HG02763 (cell line): Measurements from ENCODE around the gene MEGF6.
"Not testable (repeated sequence)": the region's sequence is repeated elsewhere in the genome, so short reads cannot be mapped to it uniquely, and the experiment has no call there.

Experiments
- ATAC-seq: cut with Tn5 transposase; IDR thresholded peaks from one replicate; pipeline ENCODE4 v1.9.1; 2021; ENCODE audit warnings: mild to moderate bottlenecking, moderate library complexity; ENCODE audit not compliant: unreplicated experiment

Gene MEGF6

GRCh38 chr1:3594706-3595377 is 16.5 kb downstream of the MEGF6 start:
- no peak for ATAC-seq

DNA sequence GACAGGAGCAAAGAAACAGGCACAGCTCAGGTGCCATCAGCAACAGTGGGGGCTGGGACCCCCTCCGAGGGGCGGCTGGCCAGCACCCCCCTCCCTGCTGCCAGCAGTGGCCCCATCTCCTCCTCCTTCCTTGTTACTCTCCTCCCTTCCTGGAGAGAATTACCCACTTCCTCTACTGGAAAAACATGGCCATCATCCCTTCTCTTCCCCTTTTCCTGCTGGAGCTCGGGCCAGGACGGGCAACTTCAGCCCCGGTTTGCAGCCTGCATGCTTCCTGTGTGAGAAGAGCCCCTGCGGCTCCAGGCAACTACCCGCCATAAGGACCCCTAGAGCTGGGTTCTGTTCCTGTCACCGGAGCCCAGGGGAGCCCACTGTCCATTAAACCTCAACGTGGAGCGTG is 17.6 kb downstream of the MEGF6 start:
- ATAC-seq = no peak

- ATAC-seq = no peak
These were observed 18.0 kb downstream of the MEGF6 start for GRCh38 chr1:3593334-3593733.

- ATAC-seq = no peak
These were observed 20.1 kb downstream of the MEGF6 start for GRCh38 chr1:3590951-3591865.

GRCh38 chr1:3590139-3590763 is 21.1 kb downstream of the MEGF6 start:
- ATAC-seq = no peak

DNA sequence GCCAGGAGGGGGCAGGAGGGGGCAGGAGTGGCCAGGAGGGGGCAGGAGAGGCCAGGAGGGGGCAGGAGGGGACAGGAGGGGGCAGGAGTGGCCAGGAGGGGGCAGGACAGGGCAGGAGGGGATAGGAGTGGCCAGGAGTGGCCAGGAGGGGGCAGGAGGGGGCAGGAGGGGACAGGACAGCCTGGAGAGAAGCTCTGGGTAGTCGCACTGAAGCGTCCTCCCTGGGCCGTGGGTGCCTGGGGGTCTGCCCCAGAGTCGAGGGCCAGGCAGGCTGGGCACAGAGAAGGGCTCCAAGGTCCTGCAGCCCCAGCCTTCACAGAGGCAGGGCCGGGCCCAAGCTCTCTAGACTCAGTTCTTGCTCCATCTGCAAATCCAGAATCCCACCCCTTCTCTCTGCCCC is 22.9 kb downstream of the MEGF6 start:
- ATAC-seq = no peak

- ATAC-seq = no peak
These were observed 24.1 kb downstream of the MEGF6 start for GRCh38 chr1:3586986-3587759.

GRCh38 chr1:3585940-3586568 is 25.3 kb downstream of the MEGF6 start:
- no peak for ATAC-seq

- not testable (repeated sequence) for ATAC-seq
These were observed 25.9 kb downstream of the MEGF6 start for GRCh38 chr1:3585353-3585868.

GRCh38 chr1:3584915-3585314 is 26.4 kb downstream of the MEGF6 start:
- ATAC-seq = no peak

DNA sequence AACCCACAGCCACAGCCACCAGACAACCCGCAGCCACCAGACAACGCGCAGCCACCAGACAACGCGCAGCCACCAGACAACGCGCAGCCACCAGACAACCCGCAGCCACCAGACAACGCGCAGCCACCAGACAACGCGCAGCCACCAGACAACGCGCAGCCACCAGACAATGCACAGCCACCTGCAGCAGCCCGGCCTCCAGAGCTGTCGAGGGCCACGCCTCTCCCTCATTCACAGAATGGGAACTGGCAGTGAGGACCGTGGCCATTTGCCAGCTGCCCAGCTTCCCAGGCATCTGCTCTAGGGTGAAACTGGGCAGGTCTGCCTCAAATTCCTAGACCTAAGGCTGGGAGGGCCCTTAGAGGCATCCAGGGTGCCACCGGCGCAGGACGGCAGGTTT is 27.6 kb downstream of the MEGF6 start:
- not testable (repeated sequence) for ATAC-seq

GRCh38 chr1:3581296-3582036 is 29.8 kb downstream of the MEGF6 start:
- ATAC-seq = no peak

DNA sequence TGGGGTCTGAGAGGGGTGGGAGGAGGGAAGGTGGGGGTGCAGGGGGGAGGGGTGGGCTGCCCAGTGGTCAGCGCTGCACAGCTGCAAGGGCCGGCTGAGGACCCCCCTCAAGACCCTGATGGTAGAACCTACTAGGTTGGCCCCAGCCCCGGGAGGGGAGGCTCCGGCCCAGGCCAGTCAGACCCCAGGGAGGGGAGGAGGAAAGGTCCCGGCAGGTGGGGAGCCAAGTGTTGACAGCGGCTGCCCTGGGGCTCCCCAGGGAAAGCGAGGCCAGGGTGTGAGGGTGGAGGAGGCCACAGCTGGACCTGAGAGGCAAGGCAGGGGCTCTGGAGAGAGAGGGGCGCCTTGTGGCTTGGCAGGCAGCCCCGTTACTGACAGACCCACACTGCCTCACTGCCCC is 31.1 kb downstream of the MEGF6 start:
- no peak for ATAC-seq

DNA sequence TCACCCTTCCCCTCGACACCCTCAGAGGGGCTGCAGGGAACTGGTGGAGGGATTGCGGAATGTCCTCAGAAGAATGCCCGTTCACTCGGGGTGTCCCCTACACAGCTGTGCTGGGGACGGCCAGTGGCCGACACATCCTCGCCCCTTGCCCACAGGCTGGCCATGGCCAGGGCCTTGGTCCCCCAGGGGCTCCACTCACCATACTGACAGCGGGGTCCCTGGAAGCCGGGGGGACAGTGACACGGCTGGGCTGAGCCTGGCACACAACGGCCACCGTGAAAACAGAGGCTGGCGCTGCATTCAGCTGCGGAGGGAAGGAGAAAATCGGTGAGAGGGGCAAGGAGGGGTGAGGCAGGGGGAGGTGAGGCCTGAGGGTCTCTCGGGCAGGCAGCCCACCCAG is 31.7 kb downstream of the MEGF6 start:
- ATAC-seq = no peak

DNA sequence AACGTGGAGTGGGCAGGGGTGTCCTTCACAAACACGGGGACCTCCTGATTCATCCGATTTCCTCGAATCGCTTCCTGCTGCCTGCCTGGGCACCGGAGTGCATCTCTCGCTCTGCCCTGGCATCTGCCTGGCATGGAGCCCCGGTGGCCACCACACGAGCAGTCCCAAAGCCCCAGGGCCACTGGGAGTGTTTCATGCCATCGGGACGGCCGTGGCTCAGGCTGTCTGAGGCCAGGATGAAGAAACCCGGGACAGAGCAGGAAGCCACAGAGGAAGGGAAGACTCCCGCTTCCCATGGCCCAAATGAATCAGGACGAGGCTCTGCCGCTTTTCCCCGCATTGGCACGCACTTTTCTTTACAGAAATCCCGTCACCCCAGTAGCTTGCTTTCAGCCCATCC is 32.4 kb downstream of the MEGF6 start:
- ATAC-seq = no peak

DNA sequence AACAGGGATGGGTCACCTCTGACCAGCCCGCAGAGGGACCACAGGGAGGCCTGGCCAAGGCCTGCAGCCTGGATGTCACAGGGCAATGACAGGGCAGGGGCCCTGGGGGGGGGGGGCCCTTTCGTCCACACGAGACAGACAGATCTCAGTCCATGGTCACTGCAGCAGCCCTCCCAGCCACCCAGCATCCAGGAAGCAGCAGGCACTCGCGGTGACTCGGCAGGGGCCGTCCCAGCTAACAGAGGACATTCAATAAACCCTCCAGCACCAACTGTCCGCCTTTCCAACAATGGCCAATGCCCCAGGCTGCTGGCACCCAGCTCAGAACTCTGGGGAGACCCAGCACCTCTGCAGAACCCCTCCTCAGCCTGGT is 32.9 kb downstream of the MEGF6 start:
- no peak for ATAC-seq

GRCh38 chr1:3577711-3578432 is 33.4 kb downstream of the MEGF6 start:
- no peak for ATAC-seq

- no peak for ATAC-seq
These were observed 34.0 kb downstream of the MEGF6 start for GRCh38 chr1:3577300-3577699.

GRCh38 chr1:3575993-3576392 is 35.3 kb downstream of the MEGF6 start:
- no peak for ATAC-seq
